B cell (primary cell): ENCODE results near the gene DIP2B.

ENCODE experiments used
- CTCF ChIP-seq: fragments of 200-600 bp; IDR thresholded peaks from one replicate; pipeline ENCODE4 v1.8.0; 2022; ENCODE audit warnings: antibody characterized with exemption, mild to moderate bottlenecking
- EZH2 ChIP-seq: IDR thresholded peaks from 2 replicates; pipeline ENCODE4 v1.6.1; 2012; ENCODE audit warnings: borderline replicate concordance, low read depth, mild to moderate bottlenecking, moderate library complexity, low read length; ENCODE audit not compliant: insufficient read depth, poor library complexity, severe bottlenecking

GRCh38 chr12:50566066-50566465, 61.3 kb downstream of the DIP2B start:
- no peak for TF ChIP-seq CTCF
- TF ChIP-seq EZH2: no peak
